ENCODE data around the gene COL9A1. TPM values are rescaled to one million over a fixed set of nuclear protein-coding genes. Genes with fewer than 3 reads are reported as not detected.

The COL9A1 gene
- total RNA-seq, 1 donor = not detected

- H3K4me3 ChIP-seq (ENCODE audit: low read depth, low read length) = no peak overlapping the region
- DNase-seq (ENCODE audit: low read depth) = no peak
- TF ChIP-seq CTCF (IDR thresholded peaks at IDR 0.05; ENCODE audit: insufficient read depth, low read length) = no peak
These were observed 38.6 kb downstream of the COL9A1 start for GRCh38 chr6:70264306-70264705.

GRCh38 chr6:70258483-70258882 lies 44.4 kb downstream of the COL9A1 start:
- TF ChIP-seq CTCF (IDR thresholded peaks at IDR 0.05; ENCODE audit: insufficient read depth, low read length) = no peak
- H3K4me3 ChIP-seq (ENCODE audit: low read depth, low read length) = no peak overlapping the region
- no peak for DNase-seq (ENCODE audit: low read depth)

- TF ChIP-seq CTCF (IDR thresholded peaks at IDR 0.05; ENCODE audit: insufficient read depth, low read length) = no peak
- H3K4me3 ChIP-seq (ENCODE audit: low read depth, low read length) = no peak overlapping the region
- DNase-seq (ENCODE audit: low read depth) = no peak
These were observed 45.1 kb downstream of the COL9A1 start for GRCh38 chr6:70257768-70258273.

- no peak overlapping the region for H3K4me3 ChIP-seq (ENCODE audit: low read depth, low read length)
- no peak for DNase-seq (ENCODE audit: low read depth)
- no peak for TF ChIP-seq CTCF (IDR thresholded peaks at IDR 0.05; ENCODE audit: insufficient read depth, low read length)
These were observed 48.1 kb downstream of the COL9A1 start for GRCh38 chr6:70254784-70255183.

- DNase-seq (ENCODE audit: low read depth) = no peak
- H3K4me3 ChIP-seq (ENCODE audit: low read depth, low read length) = no peak overlapping the region
- TF ChIP-seq CTCF (IDR thresholded peaks at IDR 0.05; ENCODE audit: insufficient read depth, low read length) = no peak
These were observed 49.0 kb downstream of the COL9A1 start for GRCh38 chr6:70253923-70254322.

GRCh38 chr6:70252604-70253003 lies 50.3 kb downstream of the COL9A1 start:
- no peak overlapping the region for H3K4me3 ChIP-seq (ENCODE audit: low read depth, low read length)
- TF ChIP-seq CTCF (IDR thresholded peaks at IDR 0.05; ENCODE audit: insufficient read depth, low read length) = no peak
- no peak for DNase-seq (ENCODE audit: low read depth)

GRCh38 chr6:70246118-70246517 lies 56.8 kb downstream of the COL9A1 start:
- DNase-seq (ENCODE audit: low read depth) = no peak
- no peak overlapping the region for H3K4me3 ChIP-seq (ENCODE audit: low read depth, low read length)
- TF ChIP-seq CTCF (IDR thresholded peaks at IDR 0.05; ENCODE audit: insufficient read depth, low read length) = no peak
